NB4 (cell line): ENCODE data around the gene SPP1.

Source experiments
- CTCF ChIP-seq: IDR thresholded peaks from one replicate; pipeline ENCODE4 v1.5.1; 2012; ENCODE audit warnings: low read depth, low read length
- MYC ChIP-seq: IDR thresholded peaks from 2 replicates; pipeline ENCODE4 v1.6.1; 2011; ENCODE audit warnings: low read depth, low read length
- POLR2A ChIP-seq: IDR thresholded peaks from 2 replicates; pipeline ENCODE4 v1.6.1; 2011; ENCODE audit warnings: mild to moderate bottlenecking; ENCODE audit not compliant: insufficient read length; ENCODE audit errors: extremely low read depth
- TF ChIP-seq, protein P1 (sequence below): IDR thresholded peaks from 2 replicates; pipeline ENCODE4 v1.6.1; 2011; ENCODE audit warnings: low read depth, low read length

- TF ChIP-seq CTCF (no peak), POLR2A (no peak), MYC (no peak)
- TF ChIP-seq, protein P1, sequence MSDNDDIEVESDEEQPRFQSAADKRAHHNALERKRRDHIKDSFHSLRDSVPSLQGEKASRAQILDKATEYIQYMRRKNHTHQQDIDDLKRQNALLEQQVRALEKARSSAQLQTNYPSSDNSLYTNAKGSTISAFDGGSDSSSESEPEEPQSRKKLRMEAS: no peak
Measured at GRCh38 chr4:88012647-88013046, 37.1 kb downstream of the SPP1 start.
